Cardiac muscle cell (in vitro differentiated cells and primary cell): ENCODE data around the gene DNAH5. TPM values are rescaled to one million over a fixed set of nuclear protein-coding genes. Genes with fewer than 3 reads are reported as not detected.
"Not testable (repeated sequence)": the region's sequence is repeated elsewhere in the genome, so short reads cannot be mapped to it uniquely, and the experiment has no call there.

Source experiments
- DNase-seq, 2 donors: peaks; one replicate each; pipeline versions ENCODE4 v3.0.0 to v3.0.0-alpha.2; 2010 to 2017; ENCODE audit warnings: low read depth in 1 of 2, low spot score in 1 of 2
- H3K27ac ChIP-seq: fragments of 200-600 bp; sonication (generic); 2 replicates; pipeline ENCODE4 v1.5.1; 2016
- H3K27me3 ChIP-seq: fragments of 200-600 bp; sonication (generic); 2 replicates; pipeline ENCODE4 v1.6.0; 2016; ENCODE audit warnings: control low read depth
- H3K36me3 ChIP-seq: fragments of 200-600 bp; sonication (generic); 2 replicates; pipeline ENCODE4 v1.5.1; 2016; ENCODE audit warnings: control low read depth
- H3K4me1 ChIP-seq: fragments of 200-600 bp; sonication (generic); 2 replicates; pipeline ENCODE4 v1.8.1; 2017; ENCODE audit warnings: low read depth, mild to moderate bottlenecking, mixed run types
- H3K4me3 ChIP-seq: fragments of 200-600 bp; sonication (generic); 2 replicates; pipeline ENCODE4 v1.5.1; 2016; ENCODE audit warnings: mild to moderate bottlenecking
- H3K9me3 ChIP-seq: fragments of 200-600 bp; sonication (generic); 2 replicates; pipeline ENCODE4 v1.5.1; 2017; ENCODE audit warnings: low read depth, mild to moderate bottlenecking, control low read depth
- polyA plus RNA-seq: library from polyadenylated mRNA; unstranded; fragments of >200 nt; fragmentation: Nextera tagmentation; extraction: Ambion mirVana; gene quantifications from 2 replicates; pipeline ENCODE4 v1.2.1, GENCODE V29; 2016
- total RNA-seq: library from RNA; depleted of rRNA; stranded (reverse); fragments of >200 nt; gene quantifications from 2 replicates; pipeline ENCODE4 v1.2.3, GENCODE V29; 2016
- TF ChIP-seq, protein P1 (sequence below): IDR thresholded peaks from 2 replicates; pipeline ENCODE4 v1.5.1; 2012; ENCODE audit warnings: low read depth, mild to moderate bottlenecking, low read length

Gene DNAH5
- total and polyA plus RNA-seq, 2 experiments from 2014 or later = 0.03 to 0.12 TPM

DNA sequence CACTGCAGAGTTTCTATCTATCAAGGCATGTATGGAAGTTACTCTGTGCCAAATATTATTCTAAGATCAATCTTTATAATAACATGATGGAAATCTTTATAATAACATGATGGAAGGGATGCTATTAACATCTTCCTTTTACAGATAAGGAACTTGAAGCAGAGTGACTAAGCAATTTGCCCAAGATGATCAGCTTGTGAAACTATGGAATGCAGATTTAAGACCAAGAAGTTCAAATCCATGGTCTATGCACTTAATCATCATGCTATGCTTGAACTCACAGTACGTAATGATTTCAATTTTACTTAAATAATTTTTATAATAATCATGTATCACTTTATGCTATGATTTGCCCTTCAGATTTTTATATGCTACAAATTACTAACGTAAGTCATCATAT lies 123.1 kb downstream of the DNAH5 start:
- H3K9me3 ChIP-seq = no peaks in the 10 kb centered on the region
- no peaks in the 10 kb centered on the region for H3K36me3 ChIP-seq
- no peak overlapping the region for H3K27ac ChIP-seq
- TF ChIP-seq, protein P1, sequence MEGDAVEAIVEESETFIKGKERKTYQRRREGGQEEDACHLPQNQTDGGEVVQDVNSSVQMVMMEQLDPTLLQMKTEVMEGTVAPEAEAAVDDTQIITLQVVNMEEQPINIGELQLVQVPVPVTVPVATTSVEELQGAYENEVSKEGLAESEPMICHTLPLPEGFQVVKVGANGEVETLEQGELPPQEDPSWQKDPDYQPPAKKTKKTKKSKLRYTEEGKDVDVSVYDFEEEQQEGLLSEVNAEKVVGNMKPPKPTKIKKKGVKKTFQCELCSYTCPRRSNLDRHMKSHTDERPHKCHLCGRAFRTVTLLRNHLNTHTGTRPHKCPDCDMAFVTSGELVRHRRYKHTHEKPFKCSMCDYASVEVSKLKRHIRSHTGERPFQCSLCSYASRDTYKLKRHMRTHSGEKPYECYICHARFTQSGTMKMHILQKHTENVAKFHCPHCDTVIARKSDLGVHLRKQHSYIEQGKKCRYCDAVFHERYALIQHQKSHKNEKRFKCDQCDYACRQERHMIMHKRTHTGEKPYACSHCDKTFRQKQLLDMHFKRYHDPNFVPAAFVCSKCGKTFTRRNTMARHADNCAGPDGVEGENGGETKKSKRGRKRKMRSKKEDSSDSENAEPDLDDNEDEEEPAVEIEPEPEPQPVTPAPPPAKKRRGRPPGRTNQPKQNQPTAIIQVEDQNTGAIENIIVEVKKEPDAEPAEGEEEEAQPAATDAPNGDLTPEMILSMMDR = no peak
- no peak for DNase-seq
- H3K4me3 ChIP-seq = no peak overlapping the region
- H3K4me1 ChIP-seq = no peaks in the 10 kb centered on the region
- H3K27me3 ChIP-seq = no peaks in the 10 kb centered on the region

DNA sequence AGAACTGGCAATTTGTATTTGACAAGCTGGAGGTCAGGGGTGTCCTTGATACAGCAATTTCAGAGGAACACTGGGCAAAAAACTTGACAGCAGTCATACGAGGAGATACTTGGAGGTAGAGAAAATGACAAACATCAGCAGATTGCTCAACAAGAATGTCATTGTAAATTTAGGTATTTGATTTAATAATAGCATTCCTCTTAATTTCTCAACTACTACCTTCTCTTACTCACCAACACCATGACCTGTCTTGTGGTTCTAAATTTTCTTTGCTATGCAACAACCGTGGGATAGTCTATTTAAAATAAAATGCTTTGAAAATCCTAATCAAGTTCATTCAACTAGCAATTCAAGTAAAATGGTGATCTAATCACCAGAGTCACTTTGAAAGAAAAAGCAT lies 128.4 kb downstream of the DNAH5 start:
- no peaks in the 10 kb centered on the region for H3K9me3 ChIP-seq
- DNase-seq = no peak
- no peaks in the 10 kb centered on the region for H3K36me3 ChIP-seq
- TF ChIP-seq, protein P1 = no peak
- H3K27me3 ChIP-seq = no peaks in the 10 kb centered on the region
- no peak overlapping the region for H3K4me3 ChIP-seq
- H3K27ac ChIP-seq = no peak overlapping the region
- H3K4me1 ChIP-seq = no peaks in the 10 kb centered on the region

DNA sequence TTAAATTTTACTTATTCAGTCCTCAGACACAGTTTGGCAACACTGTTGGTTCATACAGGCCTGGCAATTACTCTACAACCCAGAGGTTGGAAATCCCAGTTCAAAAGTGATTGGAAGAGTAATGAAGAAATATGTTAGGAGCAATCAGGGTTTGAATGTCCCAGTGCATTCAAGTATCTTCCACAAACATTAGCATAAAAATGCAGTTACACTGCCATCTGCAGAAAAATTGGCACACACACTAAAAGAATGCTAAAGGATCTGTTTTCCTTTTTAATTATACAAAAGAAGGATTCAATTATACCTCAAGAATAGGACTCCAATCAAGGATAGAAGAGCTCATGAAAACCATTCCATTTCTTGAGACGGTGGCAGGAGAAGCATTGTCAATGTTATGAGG lies 130.2 kb downstream of the DNAH5 start:
- Histone ChIP-seq H3K27me3 (no peaks in the 10 kb centered on the region), H3K4me1 (no peaks in the 10 kb centered on the region)
- TF ChIP-seq, protein P1 = no peak

DNA sequence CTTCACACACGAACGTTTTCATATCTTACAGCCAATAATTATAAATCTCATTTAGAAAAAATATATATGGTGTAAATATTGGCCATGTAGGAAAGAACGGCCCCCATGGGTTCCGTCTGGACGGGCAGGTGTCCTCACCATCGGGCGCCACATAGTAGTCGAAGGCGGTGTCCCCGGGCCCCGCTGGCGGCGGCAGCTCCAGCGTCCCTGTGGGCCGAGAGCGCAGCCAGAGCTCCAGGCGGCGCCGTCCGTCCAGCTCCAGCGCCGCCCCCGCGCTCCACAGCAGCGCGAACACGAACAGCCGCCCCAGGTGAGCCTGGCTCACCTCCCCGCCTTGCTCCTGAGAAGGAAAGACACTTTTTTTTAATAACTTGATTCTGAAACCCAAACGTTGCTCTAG lies 134.6 kb downstream of the DNAH5 start:
- Histone ChIP-seq H3K36me3 (no peaks in the 10 kb centered on the region), H3K4me3 (no peak overlapping the region), H3K27me3 (no peaks in the 10 kb centered on the region), H3K27ac (no peak overlapping the region), H3K9me3 (no peaks in the 10 kb centered on the region), H3K4me1 (no peaks in the 10 kb centered on the region)
- no peak for DNase-seq
- TF ChIP-seq, protein P1 = no peak

More for the DNA sequence above, 130.2 kb downstream of the DNAH5 start:
- no peak for DNase-seq
- no peak overlapping the region for H3K4me3 ChIP-seq
- no peaks in the 10 kb centered on the region for H3K9me3 ChIP-seq
- no peak overlapping the region for H3K27ac ChIP-seq
- no peaks in the 10 kb centered on the region for H3K36me3 ChIP-seq

DNA sequence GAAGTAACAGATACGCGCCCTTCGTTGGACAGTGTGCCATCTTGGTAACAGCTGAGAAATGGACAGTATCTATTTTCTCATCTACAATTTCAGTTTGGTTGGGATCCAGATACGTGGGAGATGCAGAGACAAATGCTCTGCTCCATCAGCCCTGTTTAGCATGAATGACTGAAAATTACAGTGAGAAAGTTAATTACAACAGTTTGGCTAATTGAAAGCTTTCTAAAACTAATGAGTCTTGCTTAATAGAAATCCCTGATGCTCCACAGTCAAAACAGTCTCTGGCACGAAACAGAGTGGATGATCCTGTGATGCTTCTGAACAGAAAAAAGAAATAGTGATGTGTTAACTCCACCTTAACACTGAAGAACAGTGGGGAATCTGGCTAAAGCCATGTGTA lies 140.2 kb downstream of the DNAH5 start:
- no peak for DNase-seq
- Histone ChIP-seq H3K9me3 (no peaks in the 10 kb centered on the region), H3K36me3 (no peaks in the 10 kb centered on the region), H3K27ac (no peak overlapping the region), H3K4me3 (no peak overlapping the region), H3K27me3 (no peaks in the 10 kb centered on the region), H3K4me1 (no peaks in the 10 kb centered on the region)
- TF ChIP-seq, protein P1 = no peak

DNA sequence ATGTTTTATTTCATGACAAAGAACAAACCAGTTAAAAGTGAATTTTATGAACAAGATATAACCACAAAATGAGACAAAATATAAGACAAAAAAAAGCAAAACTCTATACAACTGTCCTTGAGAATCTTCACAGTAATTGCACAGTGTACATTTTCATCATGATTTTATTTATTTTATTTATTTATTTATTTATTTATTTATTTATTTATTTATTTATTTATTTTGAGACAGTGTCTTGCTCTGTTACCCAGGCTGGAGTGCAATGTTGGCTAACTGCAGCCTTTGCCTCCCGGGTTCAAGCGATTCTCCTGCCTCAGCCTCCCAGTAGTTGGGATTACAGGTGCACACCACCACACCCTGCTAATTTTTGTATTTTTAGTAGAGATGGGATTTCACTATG lies 145.9 kb downstream of the DNAH5 start:
- H3K27me3 ChIP-seq, H3K9me3 ChIP-seq, H3K4me1 ChIP-seq, H3K4me3 ChIP-seq, DNase-seq, H3K27ac ChIP-seq, H3K36me3 ChIP-seq: not testable (repeated sequence)
